Suprapubic skin (tissue), 4 donors: ENCODE data around the gene RGS6. TPM values are rescaled to one million over a fixed set of nuclear protein-coding genes. Genes with fewer than 3 reads are reported as not detected.

ENCODE experiments used
- DNase-seq, 2 donors: peaks; one replicate each; pipeline ENCODE4 v3.0.0-alpha.2; 2019; ENCODE audit warnings: low spot score in 2 of 2
- H3K27ac ChIP-seq: fragments of 200-600 bp; sonication (generic); one replicate; pipeline ENCODE4 v1.5.1; 2019
- H3K27me3 ChIP-seq: fragments of 200-600 bp; sonication (generic); one replicate; pipeline ENCODE4 v1.5.1; 2019
- H3K36me3 ChIP-seq: fragments of 200-600 bp; sonication (generic); one replicate; pipeline ENCODE4 v1.5.1; 2019
- H3K4me1 ChIP-seq: fragments of 200-600 bp; sonication (generic); one replicate; pipeline ENCODE4 v1.5.1; 2019
- H3K4me3 ChIP-seq: fragments of 200-600 bp; sonication (generic); one replicate; pipeline ENCODE4 v1.5.1; 2019; ENCODE audit warnings: mild to moderate bottlenecking
- H3K9me3 ChIP-seq: fragments of 200-600 bp; sonication (generic); one replicate; pipeline ENCODE4 v1.5.1; 2019
- EP300 ChIP-seq: sonication (generic); formaldehyde crosslinking; IDR thresholded peaks from one replicate; pipeline ENCODE4 v1.6.1; 2017; ENCODE audit warnings: antibody characterized with exemption
- POLR2A ChIP-seq, 2 donors: fragments of 450-650 bp; IDR thresholded peaks; one replicate each; pipeline ENCODE4 v1.6.1; 2017; ENCODE audit warnings: antibody characterized with exemption in 2 of 2, mild to moderate bottlenecking in 2 of 2, moderate library complexity in 2 of 2
- POLR2AphosphoS5 ChIP-seq, 3 donors: sonication (generic); formaldehyde crosslinking; IDR thresholded peaks; one replicate each; pipeline ENCODE4 v1.6.1; 2017; ENCODE audit warnings: antibody characterized with exemption in 3 of 3
- WGBS: methylation state at CpG from one replicate; pipeline ENCODE4 v1.1.5; 2018; 5-methylcytosine and 5-hydroxymethylcytosine counted together
- total RNA-seq, 4 donors: library from RNA; depleted of rRNA; stranded (reverse); fragments of >200 nt; gene quantifications; one replicate each; pipeline ENCODE4 v1.1.0, GENCODE V29; 2016
- TF ChIP-seq, protein P1 (sequence below), 2 donors: fragments of 200-600 bp in 1 of 2; fragments of 450-650 bp in 1 of 2; sonication (generic) in 1 of 2; IDR thresholded peaks; one replicate each; pipeline ENCODE4 v1.5.1; 2016 to 2019; ENCODE audit warnings: antibody characterized with exemption in 2 of 2, mild to moderate bottlenecking in 1 of 2, moderate library complexity in 1 of 2

The RGS6 gene
- total RNA-seq, 4 donors from 2014 or later = 0.08 to 4.4 (median 1.0) TPM

DNA sequence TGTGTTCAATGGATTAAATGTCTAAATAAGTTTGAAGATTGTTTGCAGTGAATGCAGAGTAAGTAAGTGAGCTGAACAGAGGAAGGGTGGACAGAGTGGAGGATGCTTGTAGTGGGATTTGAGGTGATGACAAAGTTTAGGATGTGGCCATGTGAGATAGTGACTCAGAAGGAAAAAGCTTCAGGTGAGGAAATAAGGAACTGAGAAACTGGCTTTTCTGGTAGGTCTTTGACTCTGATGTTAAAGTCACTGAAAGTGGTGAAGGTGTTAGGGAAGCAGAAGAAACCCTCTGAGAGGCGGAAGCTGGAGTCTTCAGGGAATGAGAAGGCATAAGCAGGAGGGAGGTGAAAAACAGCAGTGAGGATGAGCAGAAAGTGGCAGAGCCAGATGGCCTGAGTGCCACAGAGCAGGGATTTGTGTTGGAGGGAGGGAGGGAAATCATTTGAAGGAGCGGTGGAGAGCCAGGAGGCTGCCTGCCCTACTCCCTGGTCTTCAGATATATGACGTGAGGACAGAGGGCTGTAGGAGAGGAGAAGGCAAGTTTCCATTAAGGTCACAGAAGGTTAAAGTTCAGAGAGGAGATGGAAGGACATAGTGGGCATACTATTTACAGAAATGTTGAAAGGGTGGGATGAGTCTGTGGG lies 24.8 kb downstream of the RGS6 start:
- Histone ChIP-seq H3K4me3 (no peak overlapping the region), H3K27ac (no peak overlapping the region), H3K27me3 (no peaks in the 10 kb centered on the region), H3K9me3 (no peaks in the 10 kb centered on the region), H3K36me3 (no peaks in the 10 kb centered on the region), H3K4me1 (no peaks in the 10 kb centered on the region)
- WGBS = 58% methylated on average over 3 of the region's 3 CpGs
- DNase-seq = no peak
- no peak for TF ChIP-seq POLR2AphosphoS5 (IDR thresholded peaks at IDR 0.05)

- TF ChIP-seq POLR2A (IDR thresholded peaks at IDR 0.05) = no peak
- no peak for TF ChIP-seq POLR2AphosphoS5 (IDR thresholded peaks at IDR 0.05)
- TF ChIP-seq, protein P1, sequence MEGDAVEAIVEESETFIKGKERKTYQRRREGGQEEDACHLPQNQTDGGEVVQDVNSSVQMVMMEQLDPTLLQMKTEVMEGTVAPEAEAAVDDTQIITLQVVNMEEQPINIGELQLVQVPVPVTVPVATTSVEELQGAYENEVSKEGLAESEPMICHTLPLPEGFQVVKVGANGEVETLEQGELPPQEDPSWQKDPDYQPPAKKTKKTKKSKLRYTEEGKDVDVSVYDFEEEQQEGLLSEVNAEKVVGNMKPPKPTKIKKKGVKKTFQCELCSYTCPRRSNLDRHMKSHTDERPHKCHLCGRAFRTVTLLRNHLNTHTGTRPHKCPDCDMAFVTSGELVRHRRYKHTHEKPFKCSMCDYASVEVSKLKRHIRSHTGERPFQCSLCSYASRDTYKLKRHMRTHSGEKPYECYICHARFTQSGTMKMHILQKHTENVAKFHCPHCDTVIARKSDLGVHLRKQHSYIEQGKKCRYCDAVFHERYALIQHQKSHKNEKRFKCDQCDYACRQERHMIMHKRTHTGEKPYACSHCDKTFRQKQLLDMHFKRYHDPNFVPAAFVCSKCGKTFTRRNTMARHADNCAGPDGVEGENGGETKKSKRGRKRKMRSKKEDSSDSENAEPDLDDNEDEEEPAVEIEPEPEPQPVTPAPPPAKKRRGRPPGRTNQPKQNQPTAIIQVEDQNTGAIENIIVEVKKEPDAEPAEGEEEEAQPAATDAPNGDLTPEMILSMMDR (IDR thresholded peaks at IDR 0.05) = no peak
- no peak for TF ChIP-seq EP300
- Histone ChIP-seq H3K27me3 (no peaks in the 10 kb centered on the region), H3K4me3 (no peak overlapping the region), H3K4me1 (no peaks in the 10 kb centered on the region), H3K9me3 (no peaks in the 10 kb centered on the region), H3K36me3 (no peaks in the 10 kb centered on the region), H3K27ac (no peak overlapping the region)
- 53% methylated on average over 5 of the region's 5 CpGs for WGBS
- DNase-seq = no peak
Observed at GRCh38 chr14:71959055-71959454, 26.8 kb downstream of the RGS6 start.

DNA sequence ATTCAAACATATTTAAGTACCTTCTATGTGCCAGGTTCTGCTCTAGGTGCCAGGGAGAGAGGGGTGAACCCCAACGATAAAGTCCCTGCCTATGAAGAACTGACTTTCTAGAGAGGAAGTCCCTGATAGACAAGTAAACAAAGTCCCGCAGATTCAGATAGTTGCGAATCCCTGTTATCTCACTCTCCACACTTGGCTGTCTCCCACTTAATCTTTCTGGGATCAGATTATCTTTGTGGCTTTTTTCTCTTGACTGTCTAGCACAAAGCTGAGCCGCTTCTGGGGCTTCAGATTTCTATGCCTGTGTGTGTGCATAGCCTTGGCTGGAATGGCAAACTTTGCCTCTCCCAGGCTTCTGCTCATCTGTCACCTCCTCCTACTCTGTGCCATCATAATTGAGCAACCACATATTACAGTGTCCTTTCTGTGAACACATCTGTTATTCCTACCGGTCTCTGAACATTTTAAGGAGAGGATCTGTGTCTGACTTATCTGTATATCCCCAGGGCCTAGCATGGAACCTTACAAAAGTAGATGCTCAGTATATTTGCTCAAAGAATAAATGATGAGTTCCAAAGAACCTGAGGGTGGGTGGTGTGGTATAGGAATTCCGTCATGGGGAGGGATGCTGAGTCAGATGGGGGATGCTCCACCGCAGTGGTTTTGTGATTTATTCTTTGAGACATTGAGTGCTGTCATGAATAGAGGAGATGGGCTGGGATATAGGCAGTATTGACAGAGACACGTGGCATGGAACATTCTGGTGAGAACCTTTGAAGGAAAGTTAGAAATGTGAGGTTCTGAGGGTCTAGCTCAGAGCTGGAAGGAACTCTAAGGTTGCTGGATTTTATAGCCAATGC lies 28.5 kb downstream of the RGS6 start:
- Histone ChIP-seq H3K27me3 (no peaks in the 10 kb centered on the region), H3K27ac (no peak overlapping the region), H3K36me3 (no peaks in the 10 kb centered on the region), H3K9me3 (no peaks in the 10 kb centered on the region), H3K4me1 (no peaks in the 10 kb centered on the region), H3K4me3 (no peak overlapping the region)
- WGBS = 85% methylated on average over 8 of the region's 8 CpGs
- TF ChIP-seq POLR2AphosphoS5 (IDR thresholded peaks at IDR 0.05) = no peak
- TF ChIP-seq EP300 = no peak
- DNase-seq = no peak

DNA sequence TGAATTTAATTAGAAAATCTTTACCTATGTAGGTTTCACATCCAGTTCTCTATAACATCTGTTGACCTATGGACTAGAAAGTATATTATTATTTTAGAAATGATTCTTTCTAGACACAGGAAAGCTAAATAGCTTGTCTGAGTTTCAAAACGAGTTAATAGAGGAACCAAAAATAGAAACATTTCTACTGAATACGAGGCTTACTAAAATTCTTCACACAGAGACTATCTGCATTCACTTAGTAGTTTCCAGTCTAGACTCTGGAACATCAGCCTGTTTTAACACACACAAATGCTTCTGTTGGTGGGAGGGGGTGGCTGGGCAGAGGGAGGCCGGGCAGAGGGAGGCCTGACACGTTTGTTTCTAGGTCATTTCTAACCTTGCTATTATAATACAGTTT lies 29.7 kb downstream of the RGS6 start:
- Histone ChIP-seq H3K36me3 (no peaks in the 10 kb centered on the region), H3K27me3 (no peaks in the 10 kb centered on the region), H3K4me3 (no peak overlapping the region), H3K27ac (no peak overlapping the region), H3K9me3 (no peaks in the 10 kb centered on the region), H3K4me1 (no peaks in the 10 kb centered on the region)
- DNase-seq = no peak
- WGBS = 37% methylated on average over 4 of the region's 4 CpGs
- no peak for TF ChIP-seq EP300
- TF ChIP-seq POLR2A (IDR thresholded peaks at IDR 0.05) = no peak
- TF ChIP-seq, protein P1 (IDR thresholded peaks at IDR 0.05) = no peak

DNA sequence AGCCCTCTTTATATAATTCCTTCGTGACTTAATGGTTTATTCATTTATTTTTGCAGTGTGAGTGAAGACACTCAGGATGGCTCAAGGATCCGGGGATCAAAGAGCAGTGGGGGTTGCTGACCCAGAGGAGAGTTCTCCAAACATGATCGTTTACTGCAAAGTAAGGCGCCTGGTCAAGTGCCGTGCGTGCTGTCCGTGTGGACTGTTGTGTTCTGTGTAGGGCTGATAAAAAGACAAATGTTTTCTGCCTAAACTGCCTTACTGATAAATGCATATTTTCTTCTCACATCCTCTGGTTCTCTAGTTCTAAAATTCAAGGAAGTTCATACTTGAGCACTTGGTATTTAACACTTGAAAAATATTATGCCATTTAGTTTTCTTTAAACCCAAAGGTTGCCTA lies 32.5 kb downstream of the RGS6 start:
- no peak for DNase-seq
- TF ChIP-seq, protein P1 (IDR thresholded peaks at IDR 0.05) = no peak
- TF ChIP-seq EP300 (no peak), POLR2A (IDR thresholded peaks at IDR 0.05) (no peak), POLR2AphosphoS5 (IDR thresholded peaks at IDR 0.05) (no peak)
- Histone ChIP-seq H3K27ac (no peak overlapping the region), H3K27me3 (no peaks in the 10 kb centered on the region), H3K4me1 (no peaks in the 10 kb centered on the region), H3K4me3 (no peak overlapping the region), H3K9me3 (no peaks in the 10 kb centered on the region), H3K36me3 (no peaks in the 10 kb centered on the region)
- WGBS = 83% methylated on average over 7 of the region's 7 CpGs

DNA sequence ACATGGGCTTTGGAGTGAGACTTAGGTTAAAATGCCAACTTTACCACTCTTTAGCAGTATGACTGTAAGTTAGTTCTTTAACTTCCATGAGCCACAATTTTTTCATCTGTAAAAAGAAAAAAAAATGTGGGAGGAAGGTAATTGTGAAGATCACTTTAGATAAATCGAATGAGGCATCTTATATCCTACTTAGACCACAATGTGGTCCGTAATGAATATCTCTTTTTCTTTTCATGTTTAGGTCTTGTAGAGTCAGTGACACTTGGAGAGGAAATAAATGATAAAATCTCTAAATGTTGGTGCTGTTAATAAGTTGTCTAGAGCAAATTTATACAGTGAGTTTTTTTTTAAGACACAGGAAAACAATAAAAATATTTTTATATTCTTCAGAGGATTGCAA lies 34.3 kb downstream of the RGS6 start:
- no peak overlapping the region for H3K27ac ChIP-seq
- TF ChIP-seq EP300 (no peak), POLR2A (IDR thresholded peaks at IDR 0.05) (no peak), POLR2AphosphoS5 (IDR thresholded peaks at IDR 0.05) (no peak)
- TF ChIP-seq, protein P1 (IDR thresholded peaks at IDR 0.05) = no peak
- H3K36me3 ChIP-seq = no peaks in the 10 kb centered on the region
- no peaks in the 10 kb centered on the region for H3K9me3 ChIP-seq
- no peak overlapping the region for H3K4me3 ChIP-seq
- no peaks in the 10 kb centered on the region for H3K4me1 ChIP-seq
- WGBS = 85% methylated on average over 2 of the region's 2 CpGs
- no peak for DNase-seq
- no peaks in the 10 kb centered on the region for H3K27me3 ChIP-seq
